Measurements from ENCODE around the gene MXD4.

MXD4 gene

DNA sequence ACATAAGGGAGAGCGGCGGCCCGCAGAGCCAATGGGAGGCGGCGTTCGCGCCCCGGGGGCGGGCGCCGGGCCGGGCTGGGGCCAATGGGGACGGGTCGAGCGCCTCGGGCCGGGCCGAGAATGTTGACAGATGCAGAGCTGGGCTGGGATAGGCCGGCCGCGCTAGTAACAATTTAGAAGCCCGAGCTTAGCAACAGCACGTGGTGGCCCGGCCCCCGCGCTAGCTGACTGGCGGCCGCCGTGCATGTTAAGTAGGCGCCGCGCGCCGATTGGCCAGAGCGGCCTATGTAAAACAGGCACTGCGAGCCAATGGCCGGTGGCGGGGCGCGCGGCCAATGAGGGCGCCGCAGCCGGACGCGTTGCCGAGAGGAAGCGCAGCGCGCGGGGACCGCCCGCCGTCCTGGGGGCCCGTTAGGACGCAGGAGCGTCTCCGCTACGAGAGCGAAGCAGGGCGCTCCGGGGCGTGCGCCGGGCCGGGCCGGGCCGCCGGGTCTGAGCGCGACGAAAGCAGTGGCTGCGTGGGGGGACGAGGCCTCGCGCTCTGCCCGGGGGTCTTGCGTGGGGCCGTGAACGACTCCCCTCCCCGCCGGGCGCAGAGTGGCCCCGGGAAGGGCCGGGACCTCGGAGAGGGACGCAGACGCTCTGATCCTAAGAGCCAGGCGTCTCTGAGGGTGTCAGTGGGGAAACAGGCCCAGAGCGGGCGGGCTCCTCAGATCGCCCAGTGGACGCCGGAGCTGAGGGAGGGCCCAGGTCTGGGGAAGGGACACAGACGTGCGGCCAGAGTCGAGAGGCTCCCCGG is 435 bp upstream of the MXD4 start:
- TF ChIP-seq TAF1 (IDR thresholded peaks at IDR 0.05; ENCODE audit: borderline replicate concordance, insufficient read depth, low read length) (peak; percentile 58; the same call in 1 of the 2 replicates), POLR2AphosphoS5 (IDR thresholded peaks at IDR 0.05; ENCODE audit: low read depth, low read length) (peak; percentile 90), FOXP2 (optimal IDR thresholded peaks at IDR 0.05; ENCODE audit: borderline replicate concordance, extremely low read depth, extremely low read length, insufficient read depth) (no peak), SIN3A (IDR thresholded peaks at IDR 0.05; ENCODE audit: borderline replicate concordance, insufficient read depth, low read length) (no peak)
- TF ChIP-seq, protein P1, sequence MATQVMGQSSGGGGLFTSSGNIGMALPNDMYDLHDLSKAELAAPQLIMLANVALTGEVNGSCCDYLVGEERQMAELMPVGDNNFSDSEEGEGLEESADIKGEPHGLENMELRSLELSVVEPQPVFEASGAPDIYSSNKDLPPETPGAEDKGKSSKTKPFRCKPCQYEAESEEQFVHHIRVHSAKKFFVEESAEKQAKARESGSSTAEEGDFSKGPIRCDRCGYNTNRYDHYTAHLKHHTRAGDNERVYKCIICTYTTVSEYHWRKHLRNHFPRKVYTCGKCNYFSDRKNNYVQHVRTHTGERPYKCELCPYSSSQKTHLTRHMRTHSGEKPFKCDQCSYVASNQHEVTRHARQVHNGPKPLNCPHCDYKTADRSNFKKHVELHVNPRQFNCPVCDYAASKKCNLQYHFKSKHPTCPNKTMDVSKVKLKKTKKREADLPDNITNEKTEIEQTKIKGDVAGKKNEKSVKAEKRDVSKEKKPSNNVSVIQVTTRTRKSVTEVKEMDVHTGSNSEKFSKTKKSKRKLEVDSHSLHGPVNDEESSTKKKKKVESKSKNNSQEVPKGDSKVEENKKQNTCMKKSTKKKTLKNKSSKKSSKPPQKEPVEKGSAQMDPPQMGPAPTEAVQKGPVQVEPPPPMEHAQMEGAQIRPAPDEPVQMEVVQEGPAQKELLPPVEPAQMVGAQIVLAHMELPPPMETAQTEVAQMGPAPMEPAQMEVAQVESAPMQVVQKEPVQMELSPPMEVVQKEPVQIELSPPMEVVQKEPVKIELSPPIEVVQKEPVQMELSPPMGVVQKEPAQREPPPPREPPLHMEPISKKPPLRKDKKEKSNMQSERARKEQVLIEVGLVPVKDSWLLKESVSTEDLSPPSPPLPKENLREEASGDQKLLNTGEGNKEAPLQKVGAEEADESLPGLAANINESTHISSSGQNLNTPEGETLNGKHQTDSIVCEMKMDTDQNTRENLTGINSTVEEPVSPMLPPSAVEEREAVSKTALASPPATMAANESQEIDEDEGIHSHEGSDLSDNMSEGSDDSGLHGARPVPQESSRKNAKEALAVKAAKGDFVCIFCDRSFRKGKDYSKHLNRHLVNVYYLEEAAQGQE (IDR thresholded peaks at IDR 0.05; ENCODE audit: insufficient read depth in 1 of 2, low read depth in 2 of 2, low read length in 2 of 2) = no peak

DNA sequence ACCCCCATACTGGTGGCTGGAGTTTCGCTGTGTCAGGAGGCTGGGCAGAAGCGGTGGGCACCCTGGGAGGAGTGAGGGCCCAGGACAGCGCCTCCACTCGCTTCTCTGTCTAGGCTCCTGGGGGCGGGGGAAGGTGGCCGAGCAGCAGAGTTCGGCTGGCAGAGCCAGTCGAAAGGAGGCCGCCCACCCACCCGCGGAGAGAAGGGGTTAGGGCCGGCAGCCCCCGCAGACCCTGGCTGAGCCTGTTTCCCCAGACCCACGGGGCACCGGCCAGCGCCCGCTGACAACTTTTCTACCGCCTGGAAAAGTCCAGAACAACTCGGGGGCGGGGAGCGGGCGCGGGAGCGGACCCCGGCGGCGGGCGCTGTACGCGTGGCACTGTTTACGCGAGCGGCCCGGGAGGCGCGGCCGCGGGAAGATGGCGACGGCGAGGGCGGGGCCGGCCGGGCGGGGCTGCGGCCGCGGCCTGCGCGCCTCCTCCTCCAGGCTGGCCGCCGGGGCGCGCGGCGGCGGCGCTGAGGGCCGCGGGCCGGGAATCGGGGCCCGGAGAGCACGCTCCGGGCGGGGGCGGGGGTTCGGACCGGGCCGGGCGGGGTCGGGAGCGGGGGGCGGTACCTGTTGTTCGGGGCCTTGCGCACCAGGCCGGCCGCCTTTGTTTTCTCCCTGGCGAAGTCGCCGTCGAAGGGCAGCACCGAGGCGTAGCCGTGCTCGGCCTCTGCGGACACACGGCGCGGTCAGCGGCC is 628 bp downstream of the MXD4 start:
- TF ChIP-seq SIN3A (IDR thresholded peaks at IDR 0.05; ENCODE audit: borderline replicate concordance, insufficient read depth, low read length) (peak; percentile 68; the same call in 1 of the 2 replicates), POLR2AphosphoS5 (IDR thresholded peaks at IDR 0.05; ENCODE audit: low read depth, low read length) (no peak)

DNA sequence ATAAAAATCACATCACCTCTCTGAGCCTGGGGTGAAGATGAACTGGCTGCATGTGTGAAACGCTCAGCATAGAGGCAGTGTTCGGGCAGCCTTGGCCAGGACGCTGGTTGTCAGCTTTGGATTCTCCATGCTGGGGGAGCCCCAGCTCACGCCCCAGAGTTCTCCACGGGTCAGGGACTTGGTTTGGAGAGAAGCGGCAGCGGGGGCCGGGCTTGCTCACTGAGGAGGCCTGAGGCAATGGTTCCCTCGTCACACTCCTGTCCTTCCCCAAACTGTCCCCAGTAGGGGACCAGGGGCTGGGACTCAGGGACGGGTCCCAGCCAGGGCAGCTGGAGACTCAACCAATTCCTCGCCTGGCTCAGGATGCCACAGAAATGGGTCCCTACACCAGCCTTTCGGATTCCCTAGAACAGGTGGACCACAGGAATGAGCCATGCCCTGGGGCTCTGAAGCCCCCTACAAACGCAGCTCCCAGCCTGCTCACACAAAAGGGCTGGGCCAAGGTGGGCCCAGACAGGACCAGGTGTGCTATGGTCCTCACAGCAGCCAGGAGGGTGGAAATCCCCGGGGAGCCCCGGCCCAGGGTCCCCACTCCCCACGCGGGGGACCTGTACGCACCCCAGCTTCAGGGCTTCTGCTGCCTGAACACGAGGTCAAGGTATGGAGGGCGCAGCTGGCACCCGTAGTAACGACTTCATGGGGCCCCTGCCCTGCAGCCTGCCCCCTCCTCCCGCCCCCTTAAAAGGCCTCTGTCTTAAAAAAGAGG is 1.4 kb downstream of the MXD4 start:
- TF ChIP-seq TAF1 (IDR thresholded peaks at IDR 0.05; ENCODE audit: borderline replicate concordance, insufficient read depth, low read length) = no peak
- no peak for TF ChIP-seq FOXP2 (optimal IDR thresholded peaks at IDR 0.05; ENCODE audit: borderline replicate concordance, extremely low read depth, extremely low read length, insufficient read depth)
- no peak for TF ChIP-seq SIN3A (IDR thresholded peaks at IDR 0.05; ENCODE audit: borderline replicate concordance, insufficient read depth, low read length)
- TF ChIP-seq POLR2AphosphoS5 (IDR thresholded peaks at IDR 0.05; ENCODE audit: low read depth, low read length) = no peak
- TF ChIP-seq, protein P1 (IDR thresholded peaks at IDR 0.05; ENCODE audit: insufficient read depth in 1 of 2, low read depth in 2 of 2, low read length in 2 of 2) = no peak

DNA sequence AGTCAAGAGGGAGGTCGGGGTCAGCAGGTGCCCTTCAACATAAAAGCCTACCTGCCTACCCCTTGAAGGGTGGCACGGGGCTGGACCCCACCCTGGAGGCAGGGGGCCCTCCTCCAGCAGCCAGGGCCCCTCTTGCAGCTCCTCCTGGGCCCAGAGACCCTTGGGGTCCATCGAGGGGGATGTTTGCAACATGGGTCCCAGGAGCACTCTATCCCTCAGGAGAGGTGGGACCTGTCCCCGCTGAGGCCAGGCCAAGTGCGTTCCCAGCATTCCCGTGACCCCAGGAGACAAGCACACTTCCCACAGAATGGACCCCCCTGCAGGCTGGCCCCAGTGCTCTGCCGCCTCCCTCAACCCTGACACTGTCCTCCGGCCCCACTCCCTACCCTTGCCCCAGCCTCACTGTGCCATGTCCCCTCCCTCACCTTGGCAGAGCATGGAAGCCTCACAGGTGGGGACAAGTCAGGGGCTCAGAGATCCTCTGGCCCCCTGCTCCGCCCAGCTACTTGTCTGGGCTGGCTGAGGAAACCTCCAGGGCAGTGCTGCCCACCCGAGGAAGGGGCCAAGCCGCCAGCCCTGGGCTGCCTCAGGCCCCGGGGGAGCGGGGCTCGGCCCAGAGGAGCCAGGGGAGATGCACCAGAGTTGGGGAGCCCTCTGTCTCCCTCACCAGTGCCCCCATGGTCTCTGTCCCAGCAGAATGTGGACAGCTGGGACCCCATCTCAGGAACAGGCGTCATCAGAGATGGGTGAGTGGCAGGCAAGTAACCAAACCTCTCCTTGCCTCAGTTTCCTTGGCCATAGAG is 2.2 kb downstream of the MXD4 start:
- TF ChIP-seq, protein P1 (IDR thresholded peaks at IDR 0.05; ENCODE audit: insufficient read depth in 1 of 2, low read depth in 2 of 2, low read length in 2 of 2) = no peak
- no peak for TF ChIP-seq SIN3A (IDR thresholded peaks at IDR 0.05; ENCODE audit: borderline replicate concordance, insufficient read depth, low read length)

DNA sequence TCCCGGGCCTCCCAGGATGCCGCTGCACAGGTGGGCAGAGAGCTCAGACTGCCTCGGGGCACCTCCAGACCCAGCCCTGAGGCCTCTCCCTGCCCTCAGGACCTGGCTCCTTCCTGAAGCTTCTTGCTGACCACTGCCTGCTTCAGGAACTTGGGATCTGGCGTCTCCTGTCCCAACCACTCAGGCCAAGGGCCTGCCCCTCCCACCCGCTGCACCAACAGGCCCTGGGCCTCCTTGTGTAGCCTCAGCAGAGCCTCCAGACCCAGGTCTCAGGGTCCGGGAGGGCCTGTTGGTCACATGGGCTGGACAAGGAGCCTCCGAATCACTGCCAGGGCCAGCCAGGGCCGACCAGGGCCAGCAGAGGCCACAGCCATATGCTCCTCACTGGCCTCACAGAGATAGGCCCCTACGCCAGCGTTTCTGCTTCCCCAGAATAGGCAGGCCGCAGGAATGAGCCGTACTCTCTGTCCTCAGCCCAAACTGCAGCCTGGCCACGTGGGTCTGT is 2.8 kb downstream of the MXD4 start:
- TF ChIP-seq, protein P1 (IDR thresholded peaks at IDR 0.05; ENCODE audit: insufficient read depth in 1 of 2, low read depth in 2 of 2, low read length in 2 of 2) = no peak
- no peak for TF ChIP-seq TAF1 (IDR thresholded peaks at IDR 0.05; ENCODE audit: borderline replicate concordance, insufficient read depth, low read length)
- TF ChIP-seq FOXP2 (optimal IDR thresholded peaks at IDR 0.05; ENCODE audit: borderline replicate concordance, extremely low read depth, extremely low read length, insufficient read depth) = no peak
- TF ChIP-seq SIN3A (IDR thresholded peaks at IDR 0.05; ENCODE audit: borderline replicate concordance, insufficient read depth, low read length) = no peak
- no peak for TF ChIP-seq POLR2AphosphoS5 (IDR thresholded peaks at IDR 0.05; ENCODE audit: low read depth, low read length)
